OCI-LY1 (cell line): ENCODE data around the gene CBY1.

Experiments
- H2AFZ ChIP-seq: fragments of 200-600 bp; sonication (generic), shearing (Covaris generic); 2 replicates; pipeline ENCODE4 v1.6.0; 2014; ENCODE audit warnings: antibody characterized with exemption, mild to moderate bottlenecking, low read length
- H3F3A ChIP-seq: fragments of 200-600 bp; sonication (generic), shearing (Covaris generic); 2 replicates; pipeline ENCODE4 v1.6.0; 2014; ENCODE audit warnings: mild to moderate bottlenecking, antibody characterized with exemption, low read length, moderate library complexity; ENCODE audit not compliant: insufficient read depth
- H3K27ac ChIP-seq: fragments of 200-600 bp; sonication (generic); 2 replicates; pipeline ENCODE4 v1.5.1; 2014; ENCODE audit warnings: low read length, mixed run types, mild to moderate bottlenecking, low read depth; ENCODE audit not compliant: poor library complexity, severe bottlenecking
- H3K27me3 ChIP-seq: fragments of 200-600 bp; sonication (generic); 2 replicates; pipeline ENCODE4 v1.6.0; 2014; ENCODE audit warnings: antibody characterized with exemption, mild to moderate bottlenecking, low read length, moderate library complexity; ENCODE audit not compliant: insufficient read depth
- H3K36me3 ChIP-seq: fragments of 200-600 bp; sonication (generic); 2 replicates; pipeline ENCODE4 v1.6.1; 2014; ENCODE audit warnings: mild to moderate bottlenecking, antibody characterized with exemption, low read length, moderate library complexity, mixed read lengths; ENCODE audit not compliant: insufficient read depth
- H3K4me1 ChIP-seq: fragments of 200-600 bp; sonication (generic); 2 replicates; pipeline ENCODE4 v1.5.1; 2014; ENCODE audit warnings: mild to moderate bottlenecking, low read length, moderate library complexity; ENCODE audit not compliant: insufficient read depth, severe bottlenecking
- H3K4me2 ChIP-seq: fragments of 200-600 bp; sonication (generic), shearing (Covaris generic); 2 replicates; pipeline ENCODE4 v1.6.1; 2014; ENCODE audit warnings: low read length
- H3K4me3 ChIP-seq: fragments of 200-600 bp; sonication (generic); 2 replicates; pipeline ENCODE4 v1.5.1; 2014; ENCODE audit warnings: low read length, low read depth, mild to moderate bottlenecking, mixed read lengths; ENCODE audit not compliant: poor library complexity, severe bottlenecking
- H3K79me2 ChIP-seq: fragments of 200-600 bp; shearing (Covaris generic); 2 replicates; pipeline ENCODE4 v1.6.1; 2016; ENCODE audit warnings: mixed run types, low read length, mixed read lengths; ENCODE audit not compliant: insufficient read depth
- H3K9ac ChIP-seq: fragments of 200-600 bp; sonication (generic), shearing (Covaris generic); 2 replicates; pipeline ENCODE4 v1.6.1; 2014; ENCODE audit warnings: mild to moderate bottlenecking, low read length, mixed read lengths
- H3K9me2 ChIP-seq: fragments of 200-600 bp; sonication (generic), shearing (Covaris generic); 2 replicates; pipeline ENCODE4 v1.6.1; 2014; ENCODE audit warnings: low read depth, mild to moderate bottlenecking, low read length, mixed read lengths
- H3K9me3 ChIP-seq: fragments of 200-600 bp; shearing (Covaris generic); 2 replicates; pipeline ENCODE4 v1.6.1; 2014; ENCODE audit warnings: low read length, mixed read lengths
- H4K20me1 ChIP-seq: fragments of 200-600 bp; sonication (generic), shearing (Covaris generic); 2 replicates; pipeline ENCODE4 v1.6.0; 2016; ENCODE audit warnings: mild to moderate bottlenecking, low read length; ENCODE audit not compliant: insufficient read depth
- CTCF ChIP-seq: fragments of 200-600 bp; sonication (generic), shearing (Covaris generic); IDR thresholded peaks from 2 replicates; pipeline ENCODE4 v1.5.1; 2017; ENCODE audit warnings: mild to moderate bottlenecking, antibody characterized with exemption, low read length, moderate library complexity, mixed read lengths
- EZH2 ChIP-seq: fragments of 200-600 bp; sonication (generic), shearing (Covaris generic); IDR thresholded peaks from 2 replicates; pipeline ENCODE4 v1.8.0; 2017; ENCODE audit warnings: borderline replicate concordance, mixed run types, mild to moderate bottlenecking, antibody characterized with exemption, low read length, moderate library complexity, mixed read lengths

CBY1 gene

GRCh38 chr22:38717244-38717643 is 60.8 kb downstream of the CBY1 start:
- no peaks in the 10 kb centered on the region for H3K9me3 ChIP-seq
- H3K27ac ChIP-seq = no peak overlapping the region
- H2AFZ ChIP-seq = no peak overlapping the region
- H3K9ac ChIP-seq = no peak overlapping the region
- peaks cover 58% of the 10 kb centered on the region; the same call in 1 of the 2 replicates for H3K36me3 ChIP-seq
- no peaks in the 10 kb centered on the region for H3F3A ChIP-seq
- no peaks in the 10 kb centered on the region for H3K9me2 ChIP-seq
- TF ChIP-seq CTCF (no peak), EZH2 (no peak)
- H3K4me2 ChIP-seq = no peak overlapping the region
- no peaks in the 10 kb centered on the region for H3K27me3 ChIP-seq
- no peaks in the 10 kb centered on the region for H4K20me1 ChIP-seq
- H3K4me3 ChIP-seq = no peak overlapping the region
- peaks cover 21% of the 10 kb centered on the region for H3K79me2 ChIP-seq
- H3K4me1 ChIP-seq = no peaks in the 10 kb centered on the region

DNA sequence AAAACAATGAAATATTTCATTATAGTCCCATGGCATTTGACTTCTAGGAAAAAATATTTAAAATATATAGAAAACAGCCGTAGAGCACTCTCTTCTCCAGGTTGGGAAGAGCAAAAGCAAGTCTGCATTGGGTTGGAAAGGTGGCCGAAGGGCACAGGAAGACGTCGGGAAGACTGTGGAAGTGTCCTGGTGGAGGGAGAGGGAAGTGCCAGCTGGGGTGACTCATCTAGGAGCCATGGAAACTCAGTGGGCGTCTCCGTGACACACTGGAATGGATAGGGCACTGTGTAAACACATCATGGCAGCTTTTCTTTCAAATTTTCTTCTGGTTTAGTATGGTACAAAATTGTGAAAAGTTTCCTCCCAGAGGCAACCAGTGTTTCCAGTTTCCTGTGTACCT is 62.0 kb downstream of the CBY1 start:
- Histone ChIP-seq H3K4me3 (no peak overlapping the region), H3K27me3 (no peaks in the 10 kb centered on the region), H3K4me2 (no peak overlapping the region), H3K36me3 (peaks cover 63% of the 10 kb centered on the region), H3K79me2 (peaks cover 9% of the 10 kb centered on the region), H3K27ac (no peak overlapping the region), H2AFZ (no peak overlapping the region), H3K9me2 (no peaks in the 10 kb centered on the region), H3F3A (no peaks in the 10 kb centered on the region), H3K4me1 (no peaks in the 10 kb centered on the region), H4K20me1 (no peaks in the 10 kb centered on the region), H3K9me3 (no peaks in the 10 kb centered on the region), H3K9ac (no peak overlapping the region)
- TF ChIP-seq EZH2 (no peak), CTCF (no peak)

GRCh38 chr22:38719196-38719595 is 62.8 kb downstream of the CBY1 start:
- Histone ChIP-seq H4K20me1 (no peaks in the 10 kb centered on the region), H3K36me3 (peaks cover 70% of the 10 kb centered on the region), H3K9me2 (no peaks in the 10 kb centered on the region), H3K4me3 (no peak overlapping the region), H2AFZ (no peak overlapping the region), H3K79me2 (peaks cover 4% of the 10 kb centered on the region; the same call in 1 of the 2 replicates), H3K27me3 (no peaks in the 10 kb centered on the region), H3K4me1 (no peaks in the 10 kb centered on the region), H3F3A (no peaks in the 10 kb centered on the region), H3K4me2 (no peak overlapping the region), H3K9ac (no peak overlapping the region), H3K27ac (no peak overlapping the region), H3K9me3 (no peaks in the 10 kb centered on the region)
- TF ChIP-seq CTCF = no peak
- no peak for TF ChIP-seq EZH2
